Measurements from ENCODE around the gene HLA-F. TPM values are rescaled to one million over a fixed set of nuclear protein-coding genes. Genes with fewer than 3 reads are reported as not detected.

Gene HLA-F
- total RNA-seq, 1 experiment from 2014 or later = 16.9 TPM

DNA sequence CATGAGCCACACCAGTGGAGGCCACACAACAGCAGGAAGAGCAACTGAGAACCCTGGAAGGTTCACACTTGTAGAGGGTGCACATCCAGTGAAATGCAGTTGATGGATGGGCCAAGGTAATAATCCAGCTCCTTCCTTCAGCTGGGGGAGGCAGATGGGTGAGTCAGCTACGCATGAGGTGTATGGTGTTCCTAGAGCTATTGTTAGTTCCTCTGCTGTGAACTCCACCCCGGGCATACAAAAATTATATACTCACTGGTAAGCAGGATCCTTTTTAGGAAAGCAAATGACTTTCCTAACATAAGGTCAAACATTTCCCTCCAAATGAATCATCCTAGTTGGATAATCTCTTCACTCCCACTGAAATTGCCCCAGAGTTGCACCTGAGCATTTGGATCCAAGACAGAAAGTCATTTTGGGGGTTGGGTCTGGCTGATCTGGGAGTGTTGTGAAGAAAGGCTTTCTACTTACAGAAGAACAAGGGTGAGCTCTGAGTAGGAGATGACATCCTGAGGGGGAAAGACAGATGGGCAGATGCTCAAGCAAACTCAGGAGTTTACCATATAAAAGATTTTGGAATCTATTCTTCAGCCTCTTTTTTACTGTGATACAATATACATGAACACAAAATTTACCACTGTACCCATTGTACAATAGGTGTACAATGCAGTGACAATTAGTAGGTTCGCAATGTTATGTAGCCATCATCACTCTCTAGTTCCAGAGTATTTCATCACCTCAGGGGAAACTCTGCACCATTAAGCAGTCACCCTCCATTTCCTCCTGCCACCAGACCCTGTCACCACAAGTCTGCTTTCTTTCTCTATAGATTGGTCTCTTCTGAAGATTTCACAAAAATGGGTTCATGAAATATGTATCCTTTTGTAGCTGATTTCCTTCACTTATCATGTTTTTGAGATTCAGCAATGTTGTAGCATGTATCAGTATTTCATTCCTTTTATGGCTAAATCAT lies 11.1 kb downstream of the HLA-F start:
- intact Hi-C loops (cut with micrococcal nuclease) = loop anchor here (1.0 kb wide), 1 partner anchor 29 kb away; no protein-coding TSS in a partner anchor
- no peaks in the 10 kb centered on the region for H3K9me3 Mint-ChIP-seq (ENCODE audit: unreplicated experiment)
- H3K4me1 Mint-ChIP-seq (ENCODE audit: insufficient read depth, unreplicated experiment) = peaks cover 18% of the 10 kb centered on the region
- TF ChIP-seq, protein P1, sequence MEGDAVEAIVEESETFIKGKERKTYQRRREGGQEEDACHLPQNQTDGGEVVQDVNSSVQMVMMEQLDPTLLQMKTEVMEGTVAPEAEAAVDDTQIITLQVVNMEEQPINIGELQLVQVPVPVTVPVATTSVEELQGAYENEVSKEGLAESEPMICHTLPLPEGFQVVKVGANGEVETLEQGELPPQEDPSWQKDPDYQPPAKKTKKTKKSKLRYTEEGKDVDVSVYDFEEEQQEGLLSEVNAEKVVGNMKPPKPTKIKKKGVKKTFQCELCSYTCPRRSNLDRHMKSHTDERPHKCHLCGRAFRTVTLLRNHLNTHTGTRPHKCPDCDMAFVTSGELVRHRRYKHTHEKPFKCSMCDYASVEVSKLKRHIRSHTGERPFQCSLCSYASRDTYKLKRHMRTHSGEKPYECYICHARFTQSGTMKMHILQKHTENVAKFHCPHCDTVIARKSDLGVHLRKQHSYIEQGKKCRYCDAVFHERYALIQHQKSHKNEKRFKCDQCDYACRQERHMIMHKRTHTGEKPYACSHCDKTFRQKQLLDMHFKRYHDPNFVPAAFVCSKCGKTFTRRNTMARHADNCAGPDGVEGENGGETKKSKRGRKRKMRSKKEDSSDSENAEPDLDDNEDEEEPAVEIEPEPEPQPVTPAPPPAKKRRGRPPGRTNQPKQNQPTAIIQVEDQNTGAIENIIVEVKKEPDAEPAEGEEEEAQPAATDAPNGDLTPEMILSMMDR (IDR thresholded peaks at IDR 0.05; ENCODE audit: unreplicated experiment) = no peak
- CTCF ChIA-PET = interaction anchor here (0.6 to 10.7 kb wide), 10 partner anchors 14 to 599 kb away, joined by 3 to 116 read pairs (median 3); no protein-coding TSS in a partner anchor
- peak; percentile 51 for DNase-seq (ENCODE audit: unreplicated experiment)
- no peaks in the 10 kb centered on the region for H3K27me3 Mint-ChIP-seq (ENCODE audit: insufficient read depth, unreplicated experiment)
- POLR2A ChIA-PET = interaction anchor here (0.5 to 1.6 kb wide), 4 partner anchors 12 to 363 kb away, joined by 3 to 6 read pairs (median 4); no protein-coding TSS in a partner anchor
- H3K36me3 Mint-ChIP-seq (ENCODE audit: insufficient read depth, unreplicated experiment) = no peaks in the 10 kb centered on the region
- BruUV-seq (replicated peaks) = no TSS peak
- peak overlapping the region; percentile 22 for H3K27ac Mint-ChIP-seq (ENCODE audit: low read depth, unreplicated experiment)
- H3K4me3 Mint-ChIP-seq (ENCODE audit: unreplicated experiment) = no peak overlapping the region

DNA sequence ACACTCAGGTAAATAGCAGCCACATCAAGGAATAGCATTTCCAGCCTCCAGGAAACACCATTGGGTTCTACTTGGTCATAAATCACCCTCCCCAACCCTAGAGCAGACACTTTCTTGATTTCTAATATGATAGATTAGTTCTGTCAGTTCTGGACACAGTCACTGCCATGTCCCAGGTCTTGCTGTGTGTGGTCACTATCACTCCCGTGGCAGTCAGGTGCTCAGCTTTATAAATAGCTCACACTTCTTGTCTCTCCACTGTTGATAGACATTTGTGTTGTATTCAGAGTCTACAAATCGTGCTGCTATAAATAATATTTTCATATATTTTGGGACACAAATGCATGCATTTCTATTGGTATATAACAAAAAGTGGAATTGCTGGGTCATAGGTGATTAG lies 13.3 kb downstream of the HLA-F start:
- BruUV-seq (replicated peaks) = no TSS peak
- DNase-seq (ENCODE audit: unreplicated experiment) = no peak
- H3K27ac Mint-ChIP-seq (ENCODE audit: low read depth, unreplicated experiment) = no peak overlapping the region
- peaks cover 18% of the 10 kb centered on the region for H3K4me1 Mint-ChIP-seq (ENCODE audit: insufficient read depth, unreplicated experiment)
- POLR2A ChIA-PET = interaction anchor here (1.0 to 1.8 kb wide), 3 partner anchors 11 to 99 kb away, joined by 3 to 4 read pairs (median 3); no protein-coding TSS in a partner anchor
- no peak overlapping the region for H3K4me3 Mint-ChIP-seq (ENCODE audit: unreplicated experiment)
- no peaks in the 10 kb centered on the region for H3K36me3 Mint-ChIP-seq (ENCODE audit: insufficient read depth, unreplicated experiment)
- H3K27me3 Mint-ChIP-seq (ENCODE audit: insufficient read depth, unreplicated experiment) = no peaks in the 10 kb centered on the region
- TF ChIP-seq, protein P1 (IDR thresholded peaks at IDR 0.05; ENCODE audit: unreplicated experiment) = no peak
- no peaks in the 10 kb centered on the region for H3K9me3 Mint-ChIP-seq (ENCODE audit: unreplicated experiment)
- intact Hi-C loops (cut with micrococcal nuclease) = no loop called here
- CTCF ChIA-PET = interaction anchor here (0.6 to 10.7 kb wide), 11 partner anchors 12 to 389 kb away, joined by 3 to 116 read pairs (median 5); partner anchors contain the start of gene HLA-G

GRCh38 chr6:29737707-29738630 lies 14.7 kb downstream of the HLA-F start:
- DNase-seq (ENCODE audit: unreplicated experiment) = peak; percentile 84
- peaks cover 18% of the 10 kb centered on the region for H3K4me1 Mint-ChIP-seq (ENCODE audit: insufficient read depth, unreplicated experiment)
- POLR2A ChIA-PET = interaction anchor here (1.4 kb wide), 2 partner anchors 12 to 97 kb away, joined by 6 to 8 read pairs; no protein-coding TSS in a partner anchor
- TF ChIP-seq, protein P1 (IDR thresholded peaks at IDR 0.05; ENCODE audit: unreplicated experiment) = peak; percentile 84
- no TSS peak for BruUV-seq (replicated peaks)
- intact Hi-C loops (cut with micrococcal nuclease) = loop anchor here (1.0 kb wide), 2 partner anchors 33 to 97 kb away; no protein-coding TSS in a partner anchor
- no peaks in the 10 kb centered on the region for H3K9me3 Mint-ChIP-seq (ENCODE audit: unreplicated experiment)
- H3K27me3 Mint-ChIP-seq (ENCODE audit: insufficient read depth, unreplicated experiment) = no peaks in the 10 kb centered on the region
- H3K4me3 Mint-ChIP-seq (ENCODE audit: unreplicated experiment) = no peak overlapping the region
- H3K27ac Mint-ChIP-seq (ENCODE audit: low read depth, unreplicated experiment) = no peak overlapping the region
- H3K36me3 Mint-ChIP-seq (ENCODE audit: insufficient read depth, unreplicated experiment) = peaks cover 4% of the 10 kb centered on the region
- CTCF ChIA-PET = interaction anchor here (0.6 to 10.7 kb wide), 21 partner anchors 11 to 220 kb away, joined by 3 to 116 read pairs (median 6); no protein-coding TSS in a partner anchor
